Caco-2 (cell line): ENCODE results near the gene PAM. TPM values are rescaled to one million over a fixed set of nuclear protein-coding genes. Genes with fewer than 3 reads are reported as not detected.

Source experiments
- BruUV-seq: library from RNA; stranded (reverse); fragments of 400-500 nt; replicated peaks from 2 replicates; lab custom pipeline; 2021; lab: Mats Ljungman, UMichigan
- CTCF ChIA-PET: fragments of 300-600 bp; sonication (Branson Sonifier 250); formaldehyde crosslinking; loops from one replicate; lab custom pipeline; 2022; ENCODE audit warnings: antibody characterized with exemption; lab: Charles Lee
- POLR2A ChIA-PET: fragments of 300-600 bp; sonication (Branson Sonifier 250); formaldehyde crosslinking; loops from one replicate; lab custom pipeline; 2022; ENCODE audit warnings: antibody characterized with exemption; lab: Charles Lee
- DNase-seq, 2 experiments: peaks; one replicate each; pipeline versions ENCODE4 v3.0.0 to v3.0.0-alpha.2; 2020 to 2022
- H3K27me3 ChIP-seq: replicated peaks from 2 replicates; pipeline ENCODE4 v1.6.0; 2011; ENCODE audit warnings: low read length; ENCODE audit not compliant: control insufficient read depth, insufficient read depth
- H3K36me3 ChIP-seq: 2 replicates; pipeline ENCODE4 v1.5.1; 2011; ENCODE audit warnings: low read length; ENCODE audit not compliant: control insufficient read depth, insufficient read depth
- H3K4me1 ChIP-seq: fragments of 250-450 bp; sonication (Bioruptor Pico); 2 replicates; pipeline ENCODE4 v1.5.1; 2020; ENCODE audit warnings: mild to moderate bottlenecking
- H3K4me3 ChIP-seq: 2 replicates; pipeline ENCODE4 v1.5.1; 2011; ENCODE audit warnings: low read depth, mild to moderate bottlenecking, control low read depth, low read length
- H3K9me3 ChIP-seq: fragments of 250-450 bp; sonication (Bioruptor Pico); 2 replicates; pipeline ENCODE4 v1.5.1; 2020; ENCODE audit warnings: mild to moderate bottlenecking, moderate library complexity
- H3K27ac Mint-ChIP-seq: one replicate; pipeline ENCODE4 v1.8.0; 2022; ENCODE audit warnings: mixed read lengths; ENCODE audit not compliant: unreplicated experiment
- H3K27me3 Mint-ChIP-seq: one replicate; pipeline ENCODE4 v1.8.0; 2022; ENCODE audit warnings: mixed read lengths; ENCODE audit not compliant: insufficient read depth, unreplicated experiment
- H3K36me3 Mint-ChIP-seq: one replicate; pipeline ENCODE4 v1.8.0; 2022; ENCODE audit warnings: mild to moderate bottlenecking, mixed read lengths; ENCODE audit not compliant: insufficient read depth, unreplicated experiment
- H3K4me1 Mint-ChIP-seq: one replicate; pipeline ENCODE4 v1.8.0; 2022; ENCODE audit warnings: low read depth, mixed read lengths; ENCODE audit not compliant: unreplicated experiment
- H3K4me3 Mint-ChIP-seq: one replicate; pipeline ENCODE4 v1.8.0; 2022; ENCODE audit warnings: mild to moderate bottlenecking, moderate library complexity, mixed read lengths; ENCODE audit not compliant: unreplicated experiment
- H3K9me3 Mint-ChIP-seq: one replicate; pipeline ENCODE4 v1.8.0; 2022; ENCODE audit warnings: mixed read lengths; ENCODE audit not compliant: unreplicated experiment
- CTCF ChIP-seq, 2 experiments: fragments of 200-600 bp in 1 of 2; IDR thresholded peaks; 1 replicate in 1 of 2; 2 replicates in 1 of 2; pipeline versions ENCODE4 v1.5.1 to v1.8.0; 2011 to 2022; ENCODE audit warnings: antibody characterized with exemption in 1 of 2, control low read depth in 1 of 2, inconsistent platforms in 1 of 2, low read depth in 1 of 2, low read length in 1 of 2, mild to moderate bottlenecking in 1 of 2, moderate library complexity in 1 of 2; ENCODE audit not compliant: insufficient read depth in 1 of 2, severe bottlenecking in 1 of 2, unreplicated experiment in 1 of 2
- intact Hi-C: fragments of 100-400 bp; cut with micrococcal nuclease; formaldehyde crosslinking; loops from one replicate; pipeline ENCODE4 v1.10.0; 2022; ENCODE audit not compliant: unreplicated experiment
- total RNA-seq: library from RNA; stranded (reverse); gene quantifications from 2 replicates; pipeline ENCODE4 v1.2.3, GENCODE V29; 2022

PAM gene
- total RNA-seq, 1 experiment from 2014 or later: 48.0 TPM

GRCh38 chr5:102841021-102841420 lies 85.9 kb downstream of the PAM start:
- no peak overlapping the region for H3K27ac Mint-ChIP-seq
- ChIA-PET CTCF (no interaction called here), POLR2A (no interaction called here)
- no TSS peak for BruUV-seq
- no peak overlapping the region for H3K4me3 Mint-ChIP-seq
- TF ChIP-seq CTCF (IDR thresholded peaks at IDR 0.05; ENCODE audit: insufficient read depth in 1 of 2, low read depth in 1 of 2, low read length in 1 of 2, severe bottlenecking in 1 of 2, unreplicated experiment in 1 of 2): no peak
- H3K36me3 Mint-ChIP-seq: no peaks in the 10 kb centered on the region
- Histone ChIP-seq H3K27me3 (no peaks in the 10 kb centered on the region), H3K4me1 (no peaks in the 10 kb centered on the region), H3K4me3 (no peak overlapping the region), H3K36me3 (no peaks in the 10 kb centered on the region), H3K9me3 (no peaks in the 10 kb centered on the region)
- H3K4me1 Mint-ChIP-seq: no peaks in the 10 kb centered on the region
- intact Hi-C loops: no loop called here
- DNase-seq: no peak
- H3K27me3 Mint-ChIP-seq: no peaks in the 10 kb centered on the region
- H3K9me3 Mint-ChIP-seq: peaks cover 9% of the 10 kb centered on the region

GRCh38 chr5:102843997-102844396 lies 88.9 kb downstream of the PAM start:
- intact Hi-C loops: no loop called here
- H3K36me3 Mint-ChIP-seq: no peaks in the 10 kb centered on the region
- H3K27ac Mint-ChIP-seq: no peak overlapping the region
- Histone ChIP-seq H3K27me3 (no peaks in the 10 kb centered on the region), H3K36me3 (no peaks in the 10 kb centered on the region), H3K9me3 (no peaks in the 10 kb centered on the region), H3K4me1 (no peaks in the 10 kb centered on the region), H3K4me3 (no peak overlapping the region)
- no peak overlapping the region for H3K4me3 Mint-ChIP-seq
- H3K27me3 Mint-ChIP-seq: no peaks in the 10 kb centered on the region
- no peak for DNase-seq
- CTCF ChIA-PET: no interaction called here
- BruUV-seq: no TSS peak
- peaks cover 9% of the 10 kb centered on the region for H3K9me3 Mint-ChIP-seq
- no peak for TF ChIP-seq CTCF (IDR thresholded peaks at IDR 0.05; ENCODE audit: insufficient read depth in 1 of 2, low read depth in 1 of 2, low read length in 1 of 2, severe bottlenecking in 1 of 2, unreplicated experiment in 1 of 2)
- POLR2A ChIA-PET: no interaction called here
- no peaks in the 10 kb centered on the region for H3K4me1 Mint-ChIP-seq

- intact Hi-C loops: no loop called here
- Mint-ChIP-seq H3K36me3 (no peaks in the 10 kb centered on the region), H3K4me3 (no peak overlapping the region), H3K27me3 (no peaks in the 10 kb centered on the region), H3K9me3 (peaks cover 9% of the 10 kb centered on the region), H3K4me1 (no peaks in the 10 kb centered on the region), H3K27ac (no peak overlapping the region)
- Histone ChIP-seq H3K9me3 (no peaks in the 10 kb centered on the region), H3K4me1 (no peaks in the 10 kb centered on the region), H3K36me3 (no peaks in the 10 kb centered on the region), H3K27me3 (no peaks in the 10 kb centered on the region), H3K4me3 (no peak overlapping the region)
- ChIA-PET POLR2A (no interaction called here), CTCF (no interaction called here)
- no TSS peak for BruUV-seq
- TF ChIP-seq CTCF (IDR thresholded peaks at IDR 0.05; ENCODE audit: insufficient read depth in 1 of 2, low read depth in 1 of 2, low read length in 1 of 2, severe bottlenecking in 1 of 2, unreplicated experiment in 1 of 2): no peak
- no peak for DNase-seq
Measured at GRCh38 chr5:102845041-102845440, 89.9 kb downstream of the PAM start.
